IPS-NIHi11 (cell line): ENCODE data around the gene AP1S3.
"Not testable (repeated sequence)": the region's sequence is repeated elsewhere in the genome, so short reads cannot be mapped to it uniquely, and the experiment has no call there.

Experiments
- DNase-seq: peaks from one replicate; pipeline ENCODE4 v3.0.0; 2012; ENCODE audit warnings: mixed read lengths, low spot score

AP1S3 gene

GRCh38 chr2:223800908-223801307 is 36.5 kb downstream of the AP1S3 start:
- DNase-seq, result no peak

GRCh38 chr2:223797811-223798721 is 39.3 kb downstream of the AP1S3 start:
- no peak for DNase-seq

DNA sequence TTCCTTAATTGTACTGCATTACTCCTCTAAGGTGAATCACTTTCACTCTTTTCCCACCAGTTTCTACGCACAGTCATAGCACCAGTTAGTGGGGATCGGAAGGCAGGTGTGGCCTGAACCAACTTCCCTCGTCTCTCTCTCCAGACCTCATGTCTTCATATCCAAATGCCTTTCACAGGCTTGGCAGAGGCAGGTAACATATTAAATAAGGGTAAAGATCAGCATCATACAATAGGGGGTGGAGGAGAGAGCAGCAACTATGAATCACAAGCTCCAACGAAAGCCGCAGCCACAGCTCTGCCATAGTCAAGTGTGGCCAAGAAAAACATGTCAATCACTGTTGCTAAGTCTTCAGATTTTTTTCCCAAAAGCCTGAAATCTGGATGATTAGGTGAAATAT is 40.3 kb downstream of the AP1S3 start:
- no peak for DNase-seq

DNA sequence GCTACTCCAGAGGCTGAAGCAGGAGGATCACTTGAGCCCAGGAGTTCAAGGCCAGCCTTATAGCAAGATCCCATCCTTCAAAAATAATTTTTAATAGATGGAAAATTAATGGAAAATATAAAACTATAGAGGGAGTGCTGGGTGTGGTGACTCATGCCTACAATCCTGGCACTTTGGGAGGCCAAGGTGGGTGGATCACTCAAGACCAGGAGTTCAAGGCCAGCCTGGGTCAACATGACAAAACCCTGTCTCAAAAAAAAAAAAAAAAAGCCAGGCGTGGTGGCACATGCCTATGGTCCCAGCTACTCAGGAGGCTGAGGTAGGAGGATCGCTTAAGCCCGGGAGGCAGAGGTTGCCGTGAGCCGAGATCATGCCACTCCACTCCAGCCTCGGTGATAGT is 48.0 kb downstream of the AP1S3 start:
- DNase-seq, result no peak

DNA sequence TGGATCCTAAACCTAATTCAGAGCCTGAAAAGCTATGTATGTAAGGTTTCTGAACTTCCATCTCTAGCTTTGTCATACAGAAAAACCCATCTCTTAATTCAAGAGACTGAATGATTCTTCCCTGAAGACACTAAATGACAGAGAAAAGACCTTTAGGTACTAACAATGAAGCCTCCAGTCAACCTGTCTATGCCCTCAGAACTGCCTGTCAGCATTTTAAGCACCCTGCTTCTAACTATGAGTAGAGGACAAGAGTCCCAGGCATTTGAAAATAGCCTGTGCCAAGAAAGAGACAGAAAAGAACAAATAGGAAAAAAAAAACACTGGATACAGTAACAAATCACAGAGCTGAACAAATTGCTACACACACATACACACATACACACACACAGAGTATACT is 48.6 kb downstream of the AP1S3 start:
- no peak for DNase-seq

- not testable (repeated sequence) for DNase-seq
Observed at GRCh38 chr2:223788106-223788505, 49.3 kb downstream of the AP1S3 start.

GRCh38 chr2:223787358-223787757 is 50.0 kb downstream of the AP1S3 start:
- DNase-seq, result no peak

DNA sequence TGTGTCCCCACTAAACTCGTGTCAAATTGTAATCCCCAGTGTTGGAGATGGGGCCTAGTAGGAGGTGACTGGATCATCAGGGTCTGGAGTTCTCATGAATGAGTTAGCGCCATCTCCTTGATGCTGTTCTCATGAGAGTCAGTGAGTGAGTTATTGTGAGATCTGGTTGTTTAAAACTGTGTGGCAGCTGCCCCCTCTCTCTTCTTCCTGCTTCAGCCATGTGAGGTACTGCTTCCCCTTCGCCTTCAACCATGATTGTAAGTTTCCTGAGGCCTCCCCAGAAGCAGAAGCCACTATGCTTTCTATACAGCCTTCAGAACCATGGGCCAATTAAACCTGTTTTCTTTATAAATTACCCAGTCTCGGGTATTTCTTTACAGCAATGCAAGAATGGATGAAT is 50.4 kb downstream of the AP1S3 start:
- no peak for DNase-seq

DNA sequence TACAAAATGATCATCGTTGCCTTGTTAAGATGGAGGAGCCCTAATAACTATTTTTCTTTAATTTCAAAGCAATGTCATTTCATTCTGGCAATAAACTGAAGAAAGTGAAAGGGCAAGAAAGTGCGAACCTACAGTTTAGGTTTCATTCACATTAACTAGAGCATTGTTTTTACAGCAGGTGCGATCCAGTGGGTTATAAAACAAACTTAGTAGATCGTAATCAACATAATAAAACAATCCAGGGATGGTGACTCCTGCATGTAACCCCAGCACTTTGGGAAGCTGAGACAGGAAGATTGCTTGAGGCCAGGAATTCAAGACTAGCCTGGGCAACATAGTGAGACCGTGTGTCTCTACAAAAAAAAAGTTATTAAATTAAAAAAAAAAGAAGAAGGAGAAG is 51.1 kb downstream of the AP1S3 start:
- no peak for DNase-seq

GRCh38 chr2:223784221-223784772 is 53.1 kb downstream of the AP1S3 start:
- peak; percentile 14 for DNase-seq

DNA sequence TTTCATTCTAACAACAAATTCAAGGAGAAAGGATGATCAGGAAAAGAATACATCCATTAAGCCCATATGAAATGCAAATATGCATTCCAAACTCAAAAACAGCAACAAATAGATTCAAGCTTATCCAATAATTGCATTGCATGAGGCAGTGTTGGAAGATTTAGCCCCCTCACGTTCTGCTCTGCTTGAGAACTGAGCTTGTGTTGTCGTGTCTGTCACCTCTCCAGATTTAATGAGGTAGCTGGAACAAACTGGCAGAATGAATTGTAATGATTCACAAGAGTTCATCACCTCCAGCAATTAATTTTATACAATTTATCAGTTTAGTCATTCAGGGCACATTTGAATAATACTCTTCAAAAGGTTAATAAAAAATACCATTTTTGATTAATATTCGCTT is 54.8 kb downstream of the AP1S3 start:
- DNase-seq, result no peak

DNA sequence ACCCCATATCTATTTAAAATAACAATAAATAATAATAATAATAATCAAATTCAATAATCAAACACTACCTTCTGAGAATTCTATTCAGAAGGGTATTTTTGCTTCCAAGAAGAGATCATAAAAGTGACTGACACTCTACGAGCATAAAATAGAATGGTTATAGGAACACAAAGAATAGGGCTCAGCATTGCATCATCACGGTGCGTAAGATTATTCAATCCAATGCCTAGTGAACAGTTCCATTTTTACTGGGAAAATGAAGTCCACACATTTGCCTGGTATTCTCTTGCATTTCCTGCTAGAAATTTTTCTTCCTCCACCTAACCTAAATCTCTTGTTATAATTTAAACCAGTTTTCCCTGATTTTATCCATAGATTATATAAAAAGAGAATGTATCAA is 55.8 kb downstream of the AP1S3 start:
- no peak for DNase-seq

- peak; percentile 77 for DNase-seq
Observed at GRCh38 chr2:223779877-223780276, 57.5 kb downstream of the AP1S3 start.

DNA sequence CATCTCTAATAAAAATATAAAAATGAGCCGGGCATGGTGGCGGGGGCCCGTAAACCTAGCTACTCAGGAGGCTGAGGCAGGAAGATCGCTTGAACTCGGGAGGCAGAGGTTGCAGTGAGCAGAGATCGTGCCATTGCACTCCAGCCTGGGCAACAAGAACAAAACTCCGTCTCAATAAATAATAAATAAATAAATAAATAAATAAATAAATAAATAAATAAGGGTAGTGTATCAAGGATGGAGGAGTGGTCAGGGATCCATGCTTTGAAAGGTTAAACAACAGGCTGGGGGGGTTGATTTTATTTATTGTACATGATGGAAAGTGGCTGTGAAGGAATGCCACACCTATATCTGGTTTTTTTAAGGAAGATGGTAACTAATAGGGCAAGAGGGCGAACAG is 63.2 kb downstream of the AP1S3 start:
- no peak for DNase-seq

- no peak for DNase-seq
Observed at GRCh38 chr2:223772363-223772762, 65.0 kb downstream of the AP1S3 start.

DNA sequence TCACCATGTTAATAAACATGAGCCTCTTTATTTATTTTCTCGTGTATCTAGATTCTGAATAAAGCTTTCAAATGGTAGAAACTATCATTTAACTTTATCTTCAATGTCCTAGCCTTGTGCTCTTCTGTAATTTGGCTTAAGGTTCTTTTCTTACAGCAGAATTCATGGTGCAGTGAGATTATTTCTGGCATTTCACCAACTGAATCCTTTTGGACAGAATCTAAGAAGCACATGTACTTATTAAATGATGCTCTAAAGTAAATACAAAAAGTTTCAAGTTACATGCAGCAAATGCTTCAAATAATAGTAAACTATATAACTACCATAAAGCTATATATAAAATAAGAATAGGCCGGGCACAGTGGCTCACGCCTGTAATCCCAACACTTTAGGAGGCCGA is 65.9 kb downstream of the AP1S3 start:
- DNase-seq, result no peak

DNA sequence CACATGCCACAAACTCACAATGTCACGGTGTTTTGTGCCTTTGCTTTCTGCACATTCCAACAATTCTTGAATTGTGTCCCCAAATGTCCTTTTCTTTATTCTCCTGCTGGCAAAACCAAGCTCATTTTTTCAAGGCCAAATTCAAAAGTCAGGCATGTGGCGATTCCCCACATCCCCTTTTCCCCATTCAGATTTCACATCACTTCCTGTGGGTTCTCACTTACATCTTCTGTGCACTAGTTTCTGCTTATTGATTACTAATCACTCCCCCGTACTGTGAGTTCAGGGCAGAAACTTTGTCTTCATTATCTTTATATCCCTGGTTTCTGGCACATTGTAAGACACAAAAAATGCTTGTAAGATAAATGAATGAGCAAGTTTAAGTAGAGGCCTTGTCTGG is 69.2 kb downstream of the AP1S3 start:
- DNase-seq, result no peak

- DNase-seq, result no peak
Observed at GRCh38 chr2:223767341-223767740, 70.0 kb downstream of the AP1S3 start.

- no peak for DNase-seq
Observed at GRCh38 chr2:223765221-223765785, 72.1 kb downstream of the AP1S3 start.

- no peak for DNase-seq
Observed at GRCh38 chr2:223764796-223765195, 72.6 kb downstream of the AP1S3 start.

- no peak for DNase-seq
Observed at GRCh38 chr2:223762853-223763252, 74.5 kb downstream of the AP1S3 start.

- DNase-seq, result not testable (repeated sequence)
Observed at GRCh38 chr2:223761746-223762145, 75.6 kb downstream of the AP1S3 start.

DNA sequence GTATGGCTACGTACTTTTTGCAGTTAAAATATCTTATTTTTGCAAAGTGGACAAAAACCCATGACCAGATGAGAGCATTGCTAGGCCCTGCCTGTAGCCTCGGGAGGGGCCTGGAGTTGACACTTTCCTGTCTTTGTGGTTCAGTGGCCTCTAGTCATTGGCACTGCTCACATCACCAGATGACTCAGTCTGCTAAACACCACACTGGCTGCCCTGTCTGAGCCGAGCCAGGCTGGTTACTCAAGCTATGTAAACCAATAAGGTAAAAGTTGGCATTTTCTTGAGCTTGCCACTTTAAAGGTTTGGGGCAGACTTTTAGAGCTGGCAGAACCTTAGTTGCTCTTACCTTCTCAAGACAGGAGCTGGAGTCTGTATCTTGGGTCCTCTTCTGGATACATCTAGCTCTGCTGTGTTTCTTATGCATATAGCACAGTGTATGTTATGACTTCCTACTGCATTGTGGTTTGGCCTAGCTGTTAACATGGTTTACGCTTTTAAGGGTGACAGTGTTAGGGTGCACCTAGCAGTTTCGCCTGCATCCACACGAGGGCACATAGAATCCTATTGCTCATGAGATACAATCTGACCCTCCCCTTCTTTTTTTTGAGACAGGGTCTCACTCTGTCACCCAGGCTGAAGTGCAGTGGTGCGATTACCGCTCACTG is 76.4 kb downstream of the AP1S3 start:
- DNase-seq, result peak; percentile 18
